Esophagus muscularis mucosa (tissue), 4 donors: ENCODE measurements around the gene SEC24D. TPM values are rescaled to one million over a fixed set of nuclear protein-coding genes. Genes with fewer than 3 reads are reported as not detected.
"Not testable (repeated sequence)": the region's sequence is repeated elsewhere in the genome, so short reads cannot be mapped to it uniquely, and the experiment has no call there.

Source experiments
- DNase-seq: peaks from one replicate; pipeline ENCODE4 v3.0.0-alpha.2; 2017; ENCODE audit errors: extremely low spot score
- H3K27ac ChIP-seq, 4 donors: fragments of 200-600 bp; sonication (generic); replicated peaks in 1 of 4; 1 replicate in 3 of 4; 2 replicates in 1 of 4; pipeline ENCODE4 v1.5.1; 2016 to 2019; ENCODE audit warnings: mild to moderate bottlenecking in 1 of 4
- H3K27me3 ChIP-seq, 4 donors: fragments of 200-600 bp; sonication (generic); one replicate each; pipeline versions ENCODE4 v1.5.1 to v1.6.0; 2016 to 2019
- H3K36me3 ChIP-seq, 4 donors: fragments of 200-600 bp; sonication (generic); one replicate each; pipeline ENCODE4 v1.5.1; 2016 to 2019
- H3K4me1 ChIP-seq, 4 donors: fragments of 200-600 bp; sonication (generic); one replicate each; pipeline ENCODE4 v1.5.1; 2016 to 2019
- H3K4me3 ChIP-seq, 4 donors: fragments of 200-600 bp; sonication (generic); 1 replicate in 2 of 4; 2 replicates in 2 of 4; pipeline ENCODE4 v1.5.1; 2016 to 2019; ENCODE audit warnings: mild to moderate bottlenecking in 4 of 4, moderate library complexity in 1 of 4
- H3K9me3 ChIP-seq, 4 donors: fragments of 200-600 bp; sonication (generic); 1 replicate in 3 of 4; 2 replicates in 1 of 4; pipeline ENCODE4 v1.5.1; 2016 to 2019
- EP300 ChIP-seq: sonication (generic); formaldehyde crosslinking; IDR thresholded peaks from one replicate; pipeline ENCODE4 v1.6.1; 2017; ENCODE audit warnings: antibody characterized with exemption
- POLR2A ChIP-seq: fragments of 450-650 bp; IDR thresholded peaks from one replicate; pipeline ENCODE4 v1.6.1; 2017; ENCODE audit warnings: antibody characterized with exemption, moderate library complexity, mild to moderate bottlenecking, low read depth
- POLR2AphosphoS5 ChIP-seq, 2 donors: sonication (generic); formaldehyde crosslinking; IDR thresholded peaks; one replicate each; pipeline ENCODE4 v1.6.1; 2017; ENCODE audit warnings: antibody characterized with exemption in 2 of 2
- WGBS: methylation state at CpG from one replicate; pipeline ENCODE4 v1.1.5; 2018; 5-methylcytosine and 5-hydroxymethylcytosine counted together
- intact Hi-C: fragments of 100-400 bp; cut with DNase I; formaldehyde crosslinking; loops from one replicate; pipeline ENCODE4 v1.15.1; 2023
- total RNA-seq, 4 donors: library from RNA; depleted of rRNA; stranded (reverse); fragments of >200 nt; gene quantifications; one replicate each; pipeline versions ENCODE4 v1.1.0 to v1.2.1, GENCODE V29; 2016
- TF ChIP-seq, protein P1 (sequence below), 3 experiments: fragments of 200-600 bp in 2 of 3; fragments of 450-650 bp in 1 of 3; sonication (generic) in 2 of 3; IDR thresholded peaks; one replicate each; pipeline ENCODE4 v1.5.1; 2017 to 2019; ENCODE audit warnings: antibody characterized with exemption in 3 of 3, mild to moderate bottlenecking in 2 of 3, moderate library complexity in 1 of 3

The SEC24D gene
- total RNA-seq, 4 donors from 2014 or later: 29.1 to 41.5 (median 37.0) TPM

DNA sequence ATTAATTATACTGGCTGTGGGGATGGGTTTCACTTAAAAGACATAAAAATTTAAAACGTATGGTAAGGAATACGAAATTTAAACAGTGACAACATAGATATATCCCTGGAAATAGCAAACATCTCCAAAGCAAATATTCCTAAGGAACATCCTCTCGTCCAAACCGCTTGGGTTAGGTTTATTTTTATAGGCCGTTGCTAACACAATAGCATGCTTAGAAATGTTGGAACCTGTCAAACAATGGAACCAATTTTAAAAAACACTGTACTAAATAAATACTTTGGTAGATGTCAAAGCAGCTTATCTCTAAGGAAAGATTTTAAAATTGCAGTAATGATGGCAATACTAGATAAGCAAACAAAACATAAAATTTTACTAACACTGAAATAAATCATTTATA is 45.4 kb downstream of the SEC24D start:
- Histone ChIP-seq H3K4me3 (no peak overlapping the region), H3K27ac (peak overlapping the region; percentile 68 to 71 (median 68)), H3K9me3 (no peaks in the 10 kb centered on the region), H3K4me1 (peaks cover 27 to 75% (median 65%) of the 10 kb centered on the region in 4 donors), H3K27me3 (no peaks in the 10 kb centered on the region), H3K36me3 (peaks cover 0 to 7% (median 4%) of the 10 kb centered on the region in 4 donors)
- DNase-seq: no peak
- intact Hi-C loops: no loop called here
- TF ChIP-seq POLR2A (no peak), POLR2AphosphoS5 (IDR thresholded peaks at IDR 0.05) (no peak), EP300 (no peak)
- TF ChIP-seq, protein P1, sequence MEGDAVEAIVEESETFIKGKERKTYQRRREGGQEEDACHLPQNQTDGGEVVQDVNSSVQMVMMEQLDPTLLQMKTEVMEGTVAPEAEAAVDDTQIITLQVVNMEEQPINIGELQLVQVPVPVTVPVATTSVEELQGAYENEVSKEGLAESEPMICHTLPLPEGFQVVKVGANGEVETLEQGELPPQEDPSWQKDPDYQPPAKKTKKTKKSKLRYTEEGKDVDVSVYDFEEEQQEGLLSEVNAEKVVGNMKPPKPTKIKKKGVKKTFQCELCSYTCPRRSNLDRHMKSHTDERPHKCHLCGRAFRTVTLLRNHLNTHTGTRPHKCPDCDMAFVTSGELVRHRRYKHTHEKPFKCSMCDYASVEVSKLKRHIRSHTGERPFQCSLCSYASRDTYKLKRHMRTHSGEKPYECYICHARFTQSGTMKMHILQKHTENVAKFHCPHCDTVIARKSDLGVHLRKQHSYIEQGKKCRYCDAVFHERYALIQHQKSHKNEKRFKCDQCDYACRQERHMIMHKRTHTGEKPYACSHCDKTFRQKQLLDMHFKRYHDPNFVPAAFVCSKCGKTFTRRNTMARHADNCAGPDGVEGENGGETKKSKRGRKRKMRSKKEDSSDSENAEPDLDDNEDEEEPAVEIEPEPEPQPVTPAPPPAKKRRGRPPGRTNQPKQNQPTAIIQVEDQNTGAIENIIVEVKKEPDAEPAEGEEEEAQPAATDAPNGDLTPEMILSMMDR (IDR thresholded peaks at IDR 0.05): no peak
- WGBS: 33% methylated on average over 5 of the region's 5 CpGs

DNA sequence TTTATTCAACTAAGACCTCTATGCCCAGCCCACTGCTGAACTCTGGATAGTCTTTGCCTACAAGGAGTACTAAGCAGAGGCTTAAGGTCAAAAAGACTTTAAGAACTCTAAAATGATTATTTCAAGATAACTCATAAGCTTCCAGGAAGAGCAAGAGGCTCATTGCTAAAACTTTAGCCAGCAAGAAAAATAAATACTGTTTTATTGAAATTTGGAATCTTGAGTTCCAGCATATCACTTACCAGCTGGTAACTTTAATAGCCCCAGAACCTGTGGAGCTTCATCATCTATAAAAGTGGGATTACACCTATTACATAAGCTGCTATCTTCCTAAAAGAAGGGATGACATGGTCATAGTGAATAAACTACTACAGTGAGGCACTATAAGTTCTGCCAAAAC is 47.0 kb downstream of the SEC24D start:
- no peak for DNase-seq
- H3K9me3 ChIP-seq: no peaks in the 10 kb centered on the region
- H3K4me1 ChIP-seq: peaks cover 27 to 76% (median 62%) of the 10 kb centered on the region in 4 donors
- H3K36me3 ChIP-seq: no peaks in the 10 kb centered on the region
- TF ChIP-seq, protein P1 (IDR thresholded peaks at IDR 0.05): no peak
- TF ChIP-seq EP300 (no peak), POLR2A (no peak), POLR2AphosphoS5 (IDR thresholded peaks at IDR 0.05) (no peak)
- H3K4me3 ChIP-seq: no peak overlapping the region
- H3K27ac ChIP-seq: peak overlapping the region; percentile 68 to 71 (median 68)
- intact Hi-C loops: no loop called here
- no peaks in the 10 kb centered on the region for H3K27me3 ChIP-seq

DNA sequence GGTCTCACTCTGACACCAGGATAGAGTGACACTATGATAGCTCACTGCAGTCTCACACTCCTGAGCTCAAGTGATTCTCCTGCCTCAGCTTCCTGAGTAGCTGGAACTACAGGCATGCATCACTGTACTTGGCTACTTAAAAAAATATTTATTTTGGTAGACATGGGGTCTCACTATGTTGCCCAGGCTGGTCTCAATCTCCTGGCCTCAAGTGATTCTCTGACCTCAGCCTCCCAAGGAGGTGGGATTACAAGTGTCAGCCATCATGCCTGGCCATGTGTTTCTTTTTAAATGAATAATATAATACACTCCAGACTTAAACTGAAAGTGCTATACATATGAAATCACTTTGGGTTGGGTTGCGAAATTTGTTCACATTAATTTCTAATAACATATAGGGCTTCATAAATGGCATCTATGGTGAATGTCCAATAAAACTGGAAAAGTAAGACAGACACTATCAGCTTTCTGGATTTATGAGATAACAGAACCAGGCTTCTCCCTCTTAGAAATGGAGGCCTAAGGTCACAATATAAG is 48.0 kb downstream of the SEC24D start:
- Histone ChIP-seq H3K4me3 (no peak overlapping the region), H3K27ac (peak overlapping the region; percentile 68 to 71 (median 68)), H3K4me1 (peaks cover 27 to 66% (median 56%) of the 10 kb centered on the region in 4 donors), H3K36me3 (peaks cover 0 to 4% (median under 1%) of the 10 kb centered on the region in 4 donors), H3K27me3 (no peaks in the 10 kb centered on the region), H3K9me3 (no peaks in the 10 kb centered on the region)
- TF ChIP-seq EP300 (no peak), POLR2AphosphoS5 (IDR thresholded peaks at IDR 0.05) (no peak), POLR2A (no peak)
- TF ChIP-seq, protein P1 (IDR thresholded peaks at IDR 0.05): no peak
- 100% methylated on average over 1 of the region's 1 CpG for WGBS
- DNase-seq: no peak
- intact Hi-C loops: no loop called here

DNA sequence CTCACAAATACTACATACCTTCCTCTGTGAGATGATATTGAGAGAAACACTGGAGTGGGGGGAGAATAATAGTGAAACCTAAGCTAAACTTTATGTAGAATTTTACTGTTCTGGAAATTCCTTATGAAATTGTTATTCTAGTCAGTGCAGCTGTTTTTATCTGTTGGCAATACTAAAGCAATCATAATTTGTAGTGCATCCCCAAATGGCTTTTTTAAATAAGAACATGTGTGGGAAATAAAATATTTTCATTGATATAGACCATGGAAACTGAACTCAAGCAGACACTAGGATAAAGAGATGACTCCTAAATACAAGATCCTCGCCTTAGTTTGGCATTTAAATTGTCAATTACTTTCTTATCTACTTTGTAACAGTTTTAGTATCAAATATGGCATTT is 51.1 kb downstream of the SEC24D start:
- peaks cover 22 to 47% (median 40%) of the 10 kb centered on the region in 4 donors for H3K4me1 ChIP-seq
- TF ChIP-seq EP300 (no peak), POLR2AphosphoS5 (IDR thresholded peaks at IDR 0.05) (no peak), POLR2A (no peak)
- TF ChIP-seq, protein P1 (IDR thresholded peaks at IDR 0.05): no peak
- H3K36me3 ChIP-seq: peaks cover 0 to 19% (median 6%) of the 10 kb centered on the region in 4 donors
- H3K27ac ChIP-seq: no peak overlapping the region
- H3K9me3 ChIP-seq: no peaks in the 10 kb centered on the region
- WGBS: 95% methylated on average over 1 of the region's 1 CpG
- no peaks in the 10 kb centered on the region for H3K27me3 ChIP-seq
- intact Hi-C loops: no loop called here
- no peak for DNase-seq
- H3K4me3 ChIP-seq: no peak overlapping the region

DNA sequence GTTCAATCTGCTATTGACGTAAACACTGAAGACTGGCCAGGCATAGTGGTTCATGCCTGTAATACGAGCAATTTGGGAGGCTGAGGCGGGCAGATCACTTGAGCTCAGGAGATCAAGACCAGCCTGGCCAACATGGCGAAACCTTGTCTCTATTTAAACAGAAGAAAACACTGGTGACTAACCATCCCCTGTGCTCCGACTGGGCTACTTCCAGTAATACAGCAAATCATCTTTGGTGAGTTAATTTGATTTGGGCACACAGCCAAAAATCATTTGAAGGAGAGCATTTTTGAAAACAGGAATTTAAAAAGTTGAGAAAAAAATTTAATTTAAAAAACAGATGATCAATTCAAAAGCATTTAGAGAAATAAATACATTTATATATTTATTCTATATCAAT is 52.0 kb downstream of the SEC24D start:
- H3K36me3 ChIP-seq: peaks cover 0 to 19% (median 6%) of the 10 kb centered on the region in 4 donors
- no peak for DNase-seq
- 83% methylated on average over 5 of the region's 5 CpGs for WGBS
- intact Hi-C loops: no loop called here
- no peaks in the 10 kb centered on the region for H3K27me3 ChIP-seq
- TF ChIP-seq, protein P1 (IDR thresholded peaks at IDR 0.05): no peak
- no peak for TF ChIP-seq POLR2AphosphoS5 (IDR thresholded peaks at IDR 0.05)
- no peak for TF ChIP-seq POLR2A
- TF ChIP-seq EP300: no peak
- no peaks in the 10 kb centered on the region for H3K9me3 ChIP-seq
- peak overlapping the region in 1 of 4 donors; percentile 17 for H3K27ac ChIP-seq
- H3K4me3 ChIP-seq: no peak overlapping the region
- peaks cover 18 to 38% (median 31%) of the 10 kb centered on the region in 4 donors for H3K4me1 ChIP-seq

DNA sequence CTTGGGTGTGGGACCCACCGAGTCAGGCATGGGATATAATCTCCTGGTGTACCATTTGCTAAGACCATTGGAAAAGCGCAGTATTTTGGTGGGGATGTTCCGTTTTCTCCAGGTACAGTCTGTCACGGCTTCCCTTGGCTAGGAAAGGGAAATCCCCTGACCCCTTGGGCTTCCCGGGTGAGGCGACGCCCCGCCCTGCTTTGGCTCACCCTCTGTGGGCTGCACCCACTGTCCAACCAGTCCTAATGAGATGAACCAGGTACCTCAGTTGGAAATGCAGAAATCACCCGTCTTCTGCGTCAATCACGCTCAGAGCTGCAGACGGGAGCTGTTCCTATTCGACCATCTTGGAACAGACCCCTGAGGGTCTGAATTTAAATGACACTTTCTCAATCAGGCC is 53.0 kb downstream of the SEC24D start:
- DNase-seq, intact Hi-C loops, H3K4me3 ChIP-seq, H3K9me3 ChIP-seq, H3K27me3 ChIP-seq: not testable (repeated sequence)
- Histone ChIP-seq H3K36me3 (peaks cover 0 to 19% (median 6%) of the 10 kb centered on the region in 4 donors), H3K4me1 (peaks cover 10 to 28% (median 24%) of the 10 kb centered on the region in 4 donors), H3K27ac (peak overlapping the region in 1 of 4 donors; percentile 1)
- over 99% methylated on average over 12 of the region's 13 CpGs for WGBS

DNA sequence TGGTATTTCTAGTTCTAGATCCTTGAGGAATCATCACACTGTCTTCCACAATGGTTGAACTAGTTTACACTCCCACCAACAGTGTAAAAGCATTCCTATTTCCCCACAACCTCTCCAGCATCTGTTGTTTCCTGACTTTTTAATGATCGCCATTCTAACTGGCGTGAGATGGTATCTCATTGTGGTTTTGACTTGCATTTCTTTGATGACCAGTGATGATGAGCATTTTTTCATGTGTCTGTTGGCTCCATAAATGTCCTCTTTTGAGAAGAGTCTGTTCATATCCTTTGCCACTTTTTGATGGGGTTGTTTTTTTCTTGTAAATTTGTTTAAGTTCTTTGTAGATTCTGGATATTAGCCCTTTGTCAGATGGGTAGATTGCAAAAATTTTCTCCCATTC is 58.3 kb downstream of the SEC24D start:
- intact Hi-C loops: loop anchor here (5.0 kb wide), 1 partner anchor 60 kb away; the partner anchor contains the start of gene SEC24D
- WGBS: 95% methylated on average over 2 of the region's 2 CpGs
- not testable (repeated sequence) for DNase-seq

More for the DNA sequence above, 58.3 kb downstream of the SEC24D start:
- Histone ChIP-seq H3K36me3 (peaks cover 0 to 12% (median 3%) of the 10 kb centered on the region in 4 donors), H3K4me1 (peaks cover 20 to 34% (median 32%) of the 10 kb centered on the region in 4 donors)
- not testable (repeated sequence) for H3K9me3 ChIP-seq, H3K27ac ChIP-seq, H3K4me3 ChIP-seq, H3K27me3 ChIP-seq
